LNCAP (cell line): ENCODE data around the gene GPC3.

Source experiments
- TF ChIP-seq, protein P1 (sequence below): fragments of 450-650 bp; IDR thresholded peaks from 2 replicates; pipeline ENCODE4 v1.5.1; 2017; ENCODE audit warnings: mild to moderate bottlenecking

GPC3 gene

DNA sequence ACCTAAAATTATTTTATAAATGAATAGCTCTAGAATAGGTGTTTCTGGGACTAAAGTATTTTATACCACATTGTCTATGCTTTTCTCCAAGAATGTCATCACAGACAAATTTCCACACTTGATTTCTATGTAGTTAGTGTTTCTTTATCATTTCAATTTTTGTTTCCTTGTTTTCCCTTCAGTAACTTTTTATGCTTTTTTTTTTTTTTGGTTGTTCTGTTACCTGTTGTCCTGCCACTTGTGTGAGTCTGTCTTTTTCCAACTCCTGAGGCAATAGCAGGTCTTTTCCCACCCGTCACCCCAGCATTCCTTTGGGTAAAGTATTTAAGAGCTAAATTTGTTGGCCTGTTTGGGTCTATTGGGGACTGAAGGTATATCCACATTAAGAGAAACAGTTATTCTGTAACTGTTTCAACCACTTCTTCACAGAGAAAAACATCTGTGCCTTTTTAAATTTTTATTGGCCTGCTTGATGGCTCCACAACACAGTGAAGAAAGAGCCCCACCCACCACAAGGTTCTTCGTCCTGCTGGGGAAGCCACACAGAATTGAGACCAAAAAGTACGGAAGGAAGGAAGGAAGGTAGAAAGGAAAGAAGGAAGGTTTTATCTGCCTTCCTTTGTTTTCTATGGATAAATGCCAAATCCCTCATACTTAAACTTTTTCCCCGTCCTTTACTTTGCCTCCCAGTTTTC lies 17.7 kb upstream of the GPC3 start:
- TF ChIP-seq, protein P1, sequence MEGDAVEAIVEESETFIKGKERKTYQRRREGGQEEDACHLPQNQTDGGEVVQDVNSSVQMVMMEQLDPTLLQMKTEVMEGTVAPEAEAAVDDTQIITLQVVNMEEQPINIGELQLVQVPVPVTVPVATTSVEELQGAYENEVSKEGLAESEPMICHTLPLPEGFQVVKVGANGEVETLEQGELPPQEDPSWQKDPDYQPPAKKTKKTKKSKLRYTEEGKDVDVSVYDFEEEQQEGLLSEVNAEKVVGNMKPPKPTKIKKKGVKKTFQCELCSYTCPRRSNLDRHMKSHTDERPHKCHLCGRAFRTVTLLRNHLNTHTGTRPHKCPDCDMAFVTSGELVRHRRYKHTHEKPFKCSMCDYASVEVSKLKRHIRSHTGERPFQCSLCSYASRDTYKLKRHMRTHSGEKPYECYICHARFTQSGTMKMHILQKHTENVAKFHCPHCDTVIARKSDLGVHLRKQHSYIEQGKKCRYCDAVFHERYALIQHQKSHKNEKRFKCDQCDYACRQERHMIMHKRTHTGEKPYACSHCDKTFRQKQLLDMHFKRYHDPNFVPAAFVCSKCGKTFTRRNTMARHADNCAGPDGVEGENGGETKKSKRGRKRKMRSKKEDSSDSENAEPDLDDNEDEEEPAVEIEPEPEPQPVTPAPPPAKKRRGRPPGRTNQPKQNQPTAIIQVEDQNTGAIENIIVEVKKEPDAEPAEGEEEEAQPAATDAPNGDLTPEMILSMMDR: no peak

DNA sequence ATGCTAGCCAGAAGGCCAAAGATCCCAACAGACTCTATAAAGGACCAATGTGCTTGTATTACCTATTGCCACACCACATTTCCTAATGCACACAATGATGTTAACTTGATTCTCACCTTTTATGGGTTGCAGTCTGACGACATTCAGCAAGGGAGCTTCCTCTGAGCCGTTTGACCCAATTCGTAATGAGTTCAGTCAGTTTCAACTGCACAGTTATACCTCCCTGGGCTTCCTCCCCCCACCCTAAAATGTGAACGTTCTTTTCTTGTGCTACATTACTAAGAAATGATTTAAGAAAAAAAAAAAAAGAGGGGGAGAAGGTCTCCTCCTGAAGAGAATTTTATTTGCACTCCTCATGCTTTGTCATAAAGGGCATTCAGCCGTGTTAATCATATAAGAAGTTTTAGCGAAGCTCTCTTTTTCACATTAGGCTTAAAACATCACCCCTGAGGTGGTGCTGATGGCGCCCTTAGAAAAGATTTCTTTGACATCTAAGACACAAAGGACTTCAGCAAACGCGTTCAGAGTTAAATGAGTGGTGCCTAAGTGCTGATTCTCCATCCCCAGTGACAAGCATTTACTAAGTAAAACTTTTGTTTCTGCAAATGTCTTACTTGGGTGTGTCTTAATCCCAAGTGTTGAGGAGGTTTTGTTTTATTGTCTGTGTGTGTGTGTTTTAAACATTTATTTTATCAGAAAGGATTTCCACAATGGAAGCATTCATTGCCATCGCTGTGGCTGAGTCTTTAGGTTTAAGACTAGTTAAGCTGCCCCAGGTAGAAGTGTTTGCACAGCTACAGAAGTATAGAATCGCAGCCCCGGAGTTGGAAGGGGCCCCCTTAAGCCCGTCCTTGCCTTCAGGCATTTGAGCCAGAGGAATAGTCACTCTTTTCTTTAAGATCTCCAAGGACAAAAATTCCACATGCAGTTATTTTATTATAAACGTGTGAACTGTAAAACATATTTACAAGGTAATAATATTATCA lies 15.2 kb upstream of the GPC3 start:
- TF ChIP-seq, protein P1: no peak

DNA sequence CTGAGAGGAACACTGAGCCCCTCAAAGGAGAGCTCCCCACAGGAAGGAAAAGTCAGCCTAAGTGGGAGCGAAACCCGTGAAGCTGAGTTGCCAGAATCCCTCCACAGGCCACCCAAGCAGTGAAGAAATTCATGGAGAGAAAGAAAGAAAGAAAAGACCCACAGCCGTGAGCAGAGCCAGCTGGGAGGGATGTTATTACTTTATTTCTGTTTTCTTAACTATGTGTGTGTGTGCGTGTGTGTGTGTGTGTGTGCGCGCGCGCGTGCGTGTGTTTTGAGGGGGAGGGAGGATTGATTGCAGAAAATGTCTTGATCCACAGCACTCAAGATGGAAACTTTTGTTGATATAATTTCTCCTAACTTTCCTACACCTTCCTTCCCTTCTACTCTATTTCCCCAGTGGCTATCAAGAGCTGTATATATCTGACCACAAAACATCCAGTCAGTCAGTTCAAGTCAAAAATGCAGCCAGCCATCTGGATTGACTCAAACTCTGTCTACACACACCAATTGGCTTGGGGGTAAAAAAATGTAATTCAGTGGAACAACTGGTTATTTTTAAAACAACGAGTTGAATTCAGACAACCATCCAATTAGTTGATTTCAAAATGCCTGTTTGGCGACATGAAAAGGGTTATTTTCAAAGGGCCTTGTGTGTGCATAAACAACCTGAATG lies 13.8 kb upstream of the GPC3 start:
- TF ChIP-seq, protein P1: no peak

DNA sequence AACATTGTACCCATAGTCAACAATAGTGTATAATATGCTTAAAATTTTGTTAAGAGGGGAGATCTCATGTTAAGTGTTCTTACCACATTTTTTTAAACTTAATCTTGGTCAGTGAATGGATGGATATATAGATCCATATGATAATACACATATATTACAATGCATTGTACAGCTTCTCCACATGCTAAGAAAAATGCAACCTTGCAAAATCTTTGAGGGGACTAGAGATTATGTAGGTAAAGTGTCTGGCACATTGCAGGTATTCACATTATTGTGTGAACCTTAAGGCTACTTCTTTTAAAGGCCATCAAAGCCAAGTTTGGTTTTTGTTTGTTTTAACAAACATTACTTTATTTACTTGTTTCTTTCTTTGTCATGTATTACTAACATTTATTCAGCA lies 10.4 kb upstream of the GPC3 start:
- TF ChIP-seq, protein P1: no peak

DNA sequence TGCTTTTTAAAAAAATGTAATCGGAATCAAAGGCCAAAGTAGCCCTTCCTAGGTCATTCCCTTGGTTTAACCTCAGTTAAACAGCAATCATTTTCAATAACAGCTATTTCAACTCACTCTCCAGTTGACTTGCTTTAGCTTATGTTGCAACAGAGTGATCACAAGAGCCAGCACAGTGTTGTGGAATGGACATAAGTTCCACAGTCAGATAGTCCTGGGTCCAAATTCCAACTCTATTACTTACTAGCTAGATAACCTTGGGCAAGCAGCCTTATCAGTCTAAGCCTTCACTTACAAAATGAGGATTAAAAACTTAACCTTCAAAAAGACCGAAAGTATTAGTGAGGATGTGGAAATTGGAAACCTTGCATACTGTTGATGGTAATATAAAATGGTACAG lies 9.2 kb upstream of the GPC3 start:
- TF ChIP-seq, protein P1: no peak

DNA sequence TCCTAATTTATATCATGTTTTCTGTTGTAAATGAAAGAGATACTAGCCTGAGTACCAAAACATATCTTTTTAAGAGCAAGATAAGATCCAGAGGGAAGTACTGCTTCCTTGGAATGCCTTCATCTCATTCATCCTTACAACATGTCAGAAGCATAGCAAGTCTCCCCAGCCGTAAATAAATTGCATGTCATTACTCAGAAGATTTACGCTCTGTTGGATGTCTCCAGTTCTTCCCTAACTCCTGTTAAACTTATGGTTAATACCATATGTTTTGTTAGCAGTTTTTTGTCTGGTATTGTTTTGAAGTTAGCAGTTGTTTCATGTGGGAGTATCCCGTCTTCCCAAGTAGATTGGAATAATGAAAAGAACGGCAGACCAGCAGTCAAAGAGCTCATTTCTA lies 7.5 kb upstream of the GPC3 start:
- TF ChIP-seq, protein P1: no peak

DNA sequence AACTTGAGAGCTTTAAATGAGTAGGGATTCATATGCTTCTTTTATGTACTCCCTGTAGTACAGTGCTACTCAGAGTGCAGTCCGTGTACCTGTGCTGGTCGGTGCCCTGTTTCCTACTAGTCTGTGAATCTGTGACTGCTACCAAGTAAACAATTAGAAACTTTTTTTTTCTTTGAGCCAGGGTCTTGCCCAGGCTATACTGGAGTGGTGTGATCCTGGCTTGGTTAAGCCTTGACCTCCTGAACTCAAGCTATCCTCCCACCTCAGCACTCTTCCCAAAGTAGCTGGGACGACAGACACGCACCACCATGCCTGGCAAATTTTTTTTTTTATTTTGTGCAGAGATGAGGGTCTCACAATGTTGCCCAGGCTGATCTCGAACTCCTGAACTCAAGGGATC lies 6.4 kb upstream of the GPC3 start:
- TF ChIP-seq, protein P1: no peak
